ENCODE data around the gene PCDHA12. TPM values are rescaled to one million over a fixed set of nuclear protein-coding genes. Genes with fewer than 3 reads are reported as not detected.
"Not testable (repeated sequence)": the region's sequence is repeated elsewhere in the genome, so short reads cannot be mapped to it uniquely, and the experiment has no call there.

The PCDHA12 gene
- total RNA-seq, result under 1 TPM in 2 of 4 donors, not detected in 2; 0.15 to 0.26 TPM

- Histone ChIP-seq H3K4me3 (no peak within 1 kb of the TSS), H3K27ac (no peak within 1 kb of the TSS), H3K9me3 (peaks cover 0 to 48% (median 30%) of the 10 kb centered on the region in 3 donors), H3K4me1 (no peaks in the 10 kb centered on the region), H3K27me3 (peaks cover 0 to 47% (median 0%) of the 10 kb centered on the region in 4 donors), H3K36me3 (no peaks in the 10 kb centered on the region)
- intact Hi-C loops (cut with DNase I), result no loop called here
- no peak for DNase-seq
- TF ChIP-seq CTCF (IDR thresholded peaks at IDR 0.05) (no peak), POLR2A (IDR thresholded peaks at IDR 0.05) (no peak)
- 23 to 39% methylated on average over 22 to 30 of the region's 47 CpGs for WGBS, 2 donors
Measured at GRCh38 chr5:140875085-140876065, at the start of gene PCDHA12. Gene PCDHA12 (plus strand): TSS chr5:140875308. CDS start chr5:140875473, 165 bp downstream.

GRCh38 chr5:140827704-140828361 is 47.3 kb upstream of the PCDHA12 start, which contains the start of gene PCDHA6:
Gene PCDHA6 (plus strand): TSS chr5:140827960. CDS start chr5:140828092, 132 bp downstream.
- Histone ChIP-seq H3K36me3 (no peaks in the 10 kb centered on the region), H3K9me3 (peaks cover 0 to 41% (median 30%) of the 10 kb centered on the region in 3 donors), H3K27ac (no peak within 1 kb of the TSS), H3K4me1 (no peaks in the 10 kb centered on the region), H3K27me3 (peaks cover 0 to 49% (median 0%) of the 10 kb centered on the region in 4 donors), H3K4me3 (peak within 1 kb of the TSS in 1 of 4 donors; percentile 13)
- TF ChIP-seq POLR2A (IDR thresholded peaks at IDR 0.05) (no peak), CTCF (IDR thresholded peaks at IDR 0.05) (no peak)
- no peak for DNase-seq
- 29 to 33% methylated on average over 20 to 23 of the region's 27 CpGs for WGBS, 2 donors
- intact Hi-C loops (cut with DNase I), result no loop called here

GRCh38 chr5:140828362-140828737 is 46.8 kb upstream of the PCDHA12 start:
- peaks cover 0 to 36% (median 25%) of the 10 kb centered on the region in 3 donors for H3K9me3 ChIP-seq
- intact Hi-C loops (cut with DNase I), result no loop called here
- no peak overlapping the region for H3K4me3 ChIP-seq
- H3K27me3 ChIP-seq, result peaks cover 0 to 45% (median 0%) of the 10 kb centered on the region in 4 donors
- WGBS, 2 donors, result 26 to 41% methylated on average over 10 to 18 of the region's 18 CpGs
- no peak overlapping the region for H3K27ac ChIP-seq
- DNase-seq, result no peak
- TF ChIP-seq POLR2A (IDR thresholded peaks at IDR 0.05) (no peak), CTCF (IDR thresholded peaks at IDR 0.05) (no peak)
- H3K36me3 ChIP-seq, result no peaks in the 10 kb centered on the region
- no peaks in the 10 kb centered on the region for H3K4me1 ChIP-seq

- intact Hi-C loops (cut with DNase I); H3K36me3 ChIP-seq; H3K4me1 ChIP-seq; DNase-seq; H3K27ac ChIP-seq; H3K4me3 ChIP-seq: not testable (repeated sequence)
- H3K27me3 ChIP-seq, result peaks cover 0 to 43% (median 0%) of the 10 kb centered on the region in 4 donors
- 60 to 63% methylated on average over 12 of the region's 106 CpGs for WGBS, 2 donors
- peaks cover 0 to 36% (median 24%) of the 10 kb centered on the region in 3 donors for H3K9me3 ChIP-seq
Measured at GRCh38 chr5:140829511-140830501, 45.3 kb upstream of the PCDHA12 start.

GRCh38 chr5:140833993-140834392 is 41.1 kb upstream of the PCDHA12 start, which contains the start of gene PCDHA7:
Gene PCDHA7 (plus strand): TSS chr5:140834269. CDS start chr5:140834384, 115 bp downstream.
- peaks cover 0 to 46% (median 29%) of the 10 kb centered on the region in 3 donors for H3K9me3 ChIP-seq
- peak within 1 kb of the TSS in 1 of 4 donors; percentile 28 for H3K4me3 ChIP-seq
- intact Hi-C loops (cut with DNase I), result no loop called here
- H3K27me3 ChIP-seq, result peaks cover 0 to 36% (median 0%) of the 10 kb centered on the region in 4 donors
- no peak for TF ChIP-seq POLR2A (IDR thresholded peaks at IDR 0.05)
- no peak for TF ChIP-seq CTCF (IDR thresholded peaks at IDR 0.05)
- H3K36me3 ChIP-seq, result no peaks in the 10 kb centered on the region
- H3K27ac ChIP-seq, result no peak within 1 kb of the TSS
- DNase-seq, result no peak
- H3K4me1 ChIP-seq, result no peaks in the 10 kb centered on the region
- 20 to 25% methylated on average over 8 of the region's 8 CpGs for WGBS, 2 donors

GRCh38 chr5:140834439-140835008 is 40.6 kb upstream of the PCDHA12 start:
- DNase-seq; intact Hi-C loops (cut with DNase I); H3K36me3 ChIP-seq; H3K4me1 ChIP-seq; H3K27ac ChIP-seq: not testable (repeated sequence)
- Histone ChIP-seq H3K27me3 (peaks cover 0 to 38% (median 0%) of the 10 kb centered on the region in 4 donors), H3K9me3 (peaks cover 0 to 40% (median 26%) of the 10 kb centered on the region in 3 donors), H3K4me3 (peak overlapping the region in 1 of 4 donors; percentile 28)
- WGBS, 2 donors, result 21 to 39% methylated on average over 13 to 17 of the region's 38 CpGs

Measured in esophagus squamous epithelium (tissue), 5 donors.